IMR-90 (cell line): ENCODE data around the gene NOS1AP. TPM values are rescaled to one million over a fixed set of nuclear protein-coding genes. Genes with fewer than 3 reads are reported as not detected.

ENCODE experiments used
- ATAC-seq: fragments of 200-7000 bp; cut with Tn5 transposase; 2 replicates; pipeline ENCODE4 v1.9.1; 2020; ENCODE audit warnings: low read depth, mild to moderate bottlenecking, moderate library complexity
- BruUV-seq: library from RNA; stranded (reverse); fragments of 400-500 nt; replicated peaks from 2 replicates; lab custom pipeline; 2021; lab: Mats Ljungman, UMichigan
- CTCF ChIA-PET: fragments of 300-600 bp; formaldehyde crosslinking; extraction: SDS; loops from one replicate; lab custom pipeline; 2021; ENCODE audit warnings: antibody characterized with exemption; lab: Yijun Ruan, JAX
- POLR2A ChIA-PET: fragments of 300-600 bp; sonication (Branson Sonifier 250); formaldehyde crosslinking; loops from one replicate; lab custom pipeline; 2022; ENCODE audit warnings: antibody characterized with exemption; ENCODE audit not compliant: unreplicated experiment; lab: Charles Lee
- DNase-seq: peaks from one replicate; pipeline ENCODE4 v3.0.0; 2013
- H2AFZ ChIP-seq: replicated peaks from 2 replicates; pipeline ENCODE3; 2013; ENCODE audit warnings: low read length, mild to moderate bottlenecking; ENCODE audit not compliant: poor library complexity
- H2AK5ac ChIP-seq: 2 replicates; pipeline ENCODE4 v1.6.1; 2013; ENCODE audit warnings: low read depth, low read length, inconsistent platforms
- H2AK9ac ChIP-seq: replicated peaks from 2 replicates; pipeline ENCODE3; 2013; ENCODE audit warnings: mild to moderate bottlenecking, low read depth, low read length, moderate library complexity; ENCODE audit not compliant: poor library complexity
- H2BK120ac ChIP-seq: 2 replicates; pipeline ENCODE4 v1.6.1; 2013; ENCODE audit warnings: low read depth, low read length, inconsistent platforms
- H2BK15ac ChIP-seq: 3 replicates; pipeline ENCODE4 v1.6.1; 2013; ENCODE audit warnings: low read depth, low read length, inconsistent platforms
- H2BK20ac ChIP-seq: 2 replicates; pipeline ENCODE4 v1.6.1; 2013; ENCODE audit warnings: low read depth, mild to moderate bottlenecking, inconsistent platforms, low read length, moderate library complexity
- H2BK5ac ChIP-seq: 2 replicates; pipeline ENCODE4 v1.6.1; 2013; ENCODE audit warnings: mild to moderate bottlenecking, low read depth, low read length, inconsistent platforms; ENCODE audit not compliant: poor library complexity, severe bottlenecking
- H3K14ac ChIP-seq: replicated peaks from 2 replicates; pipeline ENCODE4 v1.6.1; 2013; ENCODE audit warnings: low read depth, low read length, inconsistent platforms
- H3K18ac ChIP-seq: 2 replicates; pipeline ENCODE4 v1.6.1; 2013; ENCODE audit warnings: low read depth, low read length, control low read depth
- H3K23ac ChIP-seq: 2 replicates; pipeline ENCODE4 v1.6.1; 2013; ENCODE audit warnings: low read depth, low read length, inconsistent platforms
- H3K27ac ChIP-seq: 2 replicates; pipeline ENCODE4 v1.5.1; 2013; ENCODE audit warnings: mild to moderate bottlenecking, control low read depth, low read length; ENCODE audit not compliant: insufficient read depth
- H3K27me3 ChIP-seq: 2 replicates; pipeline ENCODE4 v1.6.1; 2013; ENCODE audit warnings: low read length; ENCODE audit not compliant: control insufficient read depth, insufficient read depth
- H3K36me3 ChIP-seq: 2 replicates; pipeline ENCODE4 v1.6.1; 2013; ENCODE audit warnings: low read length, mixed read lengths; ENCODE audit not compliant: control insufficient read depth, insufficient read depth
- H3K4ac ChIP-seq: 2 replicates; pipeline ENCODE4 v1.6.1; 2013; ENCODE audit warnings: low read depth, low read length, inconsistent platforms
- H3K4me1 ChIP-seq: 2 replicates; pipeline ENCODE4 v1.6.1; 2013; ENCODE audit warnings: low read length, mixed read lengths; ENCODE audit not compliant: control insufficient read depth, insufficient read depth
- H3K4me2 ChIP-seq: 2 replicates; pipeline ENCODE4 v1.6.1; 2013; ENCODE audit warnings: low read depth, mild to moderate bottlenecking, control low read depth, low read length, moderate library complexity
- H3K4me3 ChIP-seq: 2 replicates; pipeline ENCODE4 v1.5.1; 2013; ENCODE audit warnings: low read depth, mild to moderate bottlenecking, control low read depth, low read length, moderate library complexity; ENCODE audit not compliant: insufficient read depth
- H3K56ac ChIP-seq: 2 replicates; pipeline ENCODE4 v1.6.1; 2013; ENCODE audit warnings: low read length, inconsistent platforms; ENCODE audit not compliant: insufficient read depth; ENCODE audit errors: extremely low read depth
- H3K79me1 ChIP-seq, 2 experiments: 2 replicates each; pipeline ENCODE4 v1.6.1; 2013; ENCODE audit warnings: low read length in 2 of 2, inconsistent platforms in 1 of 2, low read depth in 1 of 2
- H3K9ac ChIP-seq: 2 replicates; pipeline ENCODE4 v1.6.1; 2013; ENCODE audit warnings: low read depth, low read length, control low read depth
- H3K9me1 ChIP-seq: 2 replicates; pipeline ENCODE4 v1.6.1; 2013; ENCODE audit warnings: low read length, inconsistent platforms; ENCODE audit not compliant: insufficient read depth
- H3K9me3 ChIP-seq: 2 replicates; pipeline ENCODE4 v1.6.1; 2013; ENCODE audit warnings: low read length; ENCODE audit not compliant: control insufficient read depth, insufficient read depth
- H4K20me1 ChIP-seq: 2 replicates; pipeline ENCODE4 v1.6.1; 2013; ENCODE audit warnings: low read length, inconsistent platforms; ENCODE audit not compliant: insufficient read depth
- H4K5ac ChIP-seq: 2 replicates; pipeline ENCODE4 v1.6.1; 2013; ENCODE audit warnings: mild to moderate bottlenecking, low read depth, low read length, control low read depth
- H4K8ac ChIP-seq, 2 experiments: 2 replicates each; pipeline ENCODE4 v1.6.1; 2013; ENCODE audit warnings: low read depth in 2 of 2, low read length in 2 of 2, control low read depth in 1 of 2, inconsistent platforms in 1 of 2
- H4K91ac ChIP-seq: 2 replicates; pipeline ENCODE4 v1.6.1; 2013; ENCODE audit warnings: low read depth, low read length, inconsistent platforms; ENCODE audit not compliant: insufficient read depth
- BHLHE40 ChIP-seq: fragments of 150-350 bp; IDR thresholded peaks from 2 replicates; pipeline ENCODE4 v1.6.1; 2016; ENCODE audit warnings: mild to moderate bottlenecking, low read depth, low read length
- CEBPB ChIP-seq: IDR thresholded peaks from 2 replicates; pipeline ENCODE4 v1.6.1; 2012; ENCODE audit warnings: low read depth, low read length, improper control_type of control experiment
- CHD1 ChIP-seq: IDR thresholded peaks from 2 replicates; pipeline ENCODE4 v1.6.1; 2012; ENCODE audit warnings: low read depth, low read length, improper control_type of control experiment
- CTCF ChIP-seq: conservative IDR thresholded peaks from 2 replicates; pipeline ENCODE4 v1.5.1; 2012; ENCODE audit warnings: mild to moderate bottlenecking, low read depth, low read length, improper control_type of control experiment
- ELK1 ChIP-seq: fragments of 150-350 bp; IDR thresholded peaks from 2 replicates; pipeline ENCODE4 v1.6.1; 2016; ENCODE audit warnings: low read depth, mild to moderate bottlenecking, low read length, moderate library complexity, borderline replicate concordance
- FOS ChIP-seq: fragments of 150-350 bp; IDR thresholded peaks from 2 replicates; pipeline ENCODE4 v1.6.1; 2016; ENCODE audit warnings: low read depth, low read length
- MAFK ChIP-seq: IDR thresholded peaks from 2 replicates; pipeline ENCODE4 v1.6.1; 2012; ENCODE audit warnings: low read depth, low read length, improper control_type of control experiment
- MAZ ChIP-seq: IDR thresholded peaks from 2 replicates; pipeline ENCODE4 v1.6.1; 2012; ENCODE audit warnings: low read depth, mild to moderate bottlenecking, low read length, improper control_type of control experiment, moderate library complexity, borderline replicate concordance
- MXI1 ChIP-seq: IDR thresholded peaks from 2 replicates; pipeline ENCODE4 v1.6.1; 2012; ENCODE audit warnings: low read depth, mild to moderate bottlenecking, low read length, moderate library complexity, borderline replicate concordance
- NFE2L2 ChIP-seq: fragments of 150-350 bp; IDR thresholded peaks from 2 replicates; pipeline ENCODE4 v1.6.1; 2016; ENCODE audit warnings: low read depth, mild to moderate bottlenecking, low read length
- POLR2A ChIP-seq: IDR thresholded peaks from 2 replicates; pipeline ENCODE4 v1.6.1; 2012; ENCODE audit warnings: mild to moderate bottlenecking, low read depth, low read length
- RAD21 ChIP-seq: IDR thresholded peaks from 2 replicates; pipeline ENCODE4 v1.6.1; 2012; ENCODE audit warnings: low read length, improper control_type of control experiment
- RCOR1 ChIP-seq: IDR thresholded peaks from 2 replicates; pipeline ENCODE4 v1.6.1; 2012; ENCODE audit warnings: mild to moderate bottlenecking, low read length, improper control_type of control experiment; ENCODE audit not compliant: insufficient replicate concordance
- RFX5 ChIP-seq: IDR thresholded peaks from 2 replicates; pipeline ENCODE4 v1.8.0; 2012; ENCODE audit warnings: low read depth, mild to moderate bottlenecking, low read length, moderate library complexity
- SMC3 ChIP-seq: fragments of 150-350 bp; IDR thresholded peaks from 2 replicates; pipeline ENCODE4 v1.6.1; 2016; ENCODE audit warnings: low read depth, mild to moderate bottlenecking, antibody characterized with exemption, low read length, moderate library complexity
- USF2 ChIP-seq: fragments of 150-350 bp; IDR thresholded peaks from 2 replicates; pipeline ENCODE4 v1.6.1; 2017; ENCODE audit warnings: mild to moderate bottlenecking, antibody characterized with exemption, low read length, low read depth
- WGBS, 2 experiments: methylation state at CpG; one replicate each; pipeline versions ENCODE4 v1.1.5 to v1.1.7; 2013; ENCODE audit warnings: missing lambda C conversion rate in 2 of 2; ENCODE audit not compliant: insufficient read length in 1 of 2; ENCODE audit errors: extremely low coverage in 2 of 2; 5-methylcytosine and 5-hydroxymethylcytosine counted together
- dilution Hi-C: fragments of 300-500 bp; cut with HindIII; formaldehyde crosslinking; loops from one replicate; pipeline ENCODE4 v1.14.3; 2018; ENCODE audit warnings: low sequenced_read_pairs; ENCODE audit not compliant: unreplicated experiment
- in situ Hi-C: fragments of 300-500 bp; cut with MboI; formaldehyde crosslinking; loops from 3 replicates; pipeline ENCODE4 v1.14.3; 2019; ENCODE audit warnings: low sequenced_read_pairs, inconsistent platforms, mixed read lengths
- intact Hi-C: fragments of 100-400 bp; cut with micrococcal nuclease; formaldehyde crosslinking; loops from 2 replicates; pipeline ENCODE4 v1.10.0; 2022
- polyA plus RNA-seq, 3 experiments: library from polyadenylated mRNA; depleted of rRNA; stranded (reverse); fragments of >200 nt; gene quantifications; 2 replicates each; pipeline ENCODE4 v1.2.3, GENCODE V29; 2012; ENCODE audit warnings: low replicate concordance in 1 of 3
- total RNA-seq: library from RNA; depleted of rRNA; stranded (reverse); fragments of >200 nt; gene quantifications from 2 replicates; pipeline ENCODE4 v1.2.3, GENCODE V29; 2012

The NOS1AP gene
- total and polyA plus RNA-seq, 2 of the 4 experiments (the other 2 are of a cell fraction): 0.18 to 0.19 TPM

GRCh38 chr1:162138112-162138511 is 68.6 kb downstream of the NOS1AP start:
- TF ChIP-seq SMC3: no peak
- no peak for TF ChIP-seq USF2
- no peak for TF ChIP-seq RCOR1
- TF ChIP-seq FOS: no peak
- no peak for TF ChIP-seq ELK1
- no peak for TF ChIP-seq MAFK
- TF ChIP-seq CEBPB: no peak
- no peak for TF ChIP-seq MXI1
- no peak for TF ChIP-seq NFE2L2
- no peak for TF ChIP-seq BHLHE40
- TF ChIP-seq CTCF: no peak
- TF ChIP-seq RAD21: no peak
- no peak for TF ChIP-seq CHD1
- no peak for TF ChIP-seq POLR2A
- TF ChIP-seq RFX5: no peak
- no peak for TF ChIP-seq MAZ
- in situ Hi-C loops (no loop called here), dilution Hi-C loops (no loop called here), intact Hi-C loops (no loop called here)
- H4K20me1 ChIP-seq: no peaks in the 10 kb centered on the region
- no peak overlapping the region for H3K14ac ChIP-seq
- no peaks in the 10 kb centered on the region for H3K9me3 ChIP-seq
- H4K5ac ChIP-seq: no peak overlapping the region
- no peak overlapping the region for H2BK5ac ChIP-seq
- DNase-seq: no peak
- no peak overlapping the region for H3K4me3 ChIP-seq
- H3K4me1 ChIP-seq: peaks cover 12% of the 10 kb centered on the region
- H2BK120ac ChIP-seq: no peak overlapping the region
- H2AK9ac ChIP-seq: no peak overlapping the region
- H3K23ac ChIP-seq: no peak overlapping the region
- H3K9me1 ChIP-seq: peaks cover 10% of the 10 kb centered on the region
- CTCF ChIA-PET: interaction anchor here (0.5 kb wide), 1 partner anchor 113 kb away, joined by 3 read pairs; no protein-coding TSS in a partner anchor
- H3K4ac ChIP-seq: no peak overlapping the region
- H2AFZ ChIP-seq: no peak overlapping the region
- H3K4me2 ChIP-seq: no peak overlapping the region
- ATAC-seq: no peak
- no peak overlapping the region for H2BK15ac ChIP-seq
- H3K36me3 ChIP-seq: no peaks in the 10 kb centered on the region
- no peak overlapping the region for H3K9ac ChIP-seq
- no peak overlapping the region for H4K8ac ChIP-seq
- H3K56ac ChIP-seq: no peak overlapping the region
- no peak overlapping the region for H3K27ac ChIP-seq
- H2AK5ac ChIP-seq: no peak overlapping the region
- POLR2A ChIA-PET: no interaction called here
- H3K79me1 ChIP-seq: no peaks in the 10 kb centered on the region
- no peak overlapping the region for H3K18ac ChIP-seq
- no peaks in the 10 kb centered on the region for H3K27me3 ChIP-seq
- H4K91ac ChIP-seq: no peak overlapping the region
- H2BK20ac ChIP-seq: no peak overlapping the region
- WGBS, 2 experiments: no CpG with 5 or more reads among the region's 2 CpGs
- no TSS peak for BruUV-seq
